ENCODE data around the gene MGAT4A. TPM values are rescaled to one million over a fixed set of nuclear protein-coding genes. Genes with fewer than 3 reads are reported as not detected.

Gene MGAT4A
- total and polyA plus RNA-seq, 2 of the 13 experiments (the other 11 are each of a cell fraction or from before 2014, with no cell fraction given), result 47.2 to 90.9 TPM

DNA sequence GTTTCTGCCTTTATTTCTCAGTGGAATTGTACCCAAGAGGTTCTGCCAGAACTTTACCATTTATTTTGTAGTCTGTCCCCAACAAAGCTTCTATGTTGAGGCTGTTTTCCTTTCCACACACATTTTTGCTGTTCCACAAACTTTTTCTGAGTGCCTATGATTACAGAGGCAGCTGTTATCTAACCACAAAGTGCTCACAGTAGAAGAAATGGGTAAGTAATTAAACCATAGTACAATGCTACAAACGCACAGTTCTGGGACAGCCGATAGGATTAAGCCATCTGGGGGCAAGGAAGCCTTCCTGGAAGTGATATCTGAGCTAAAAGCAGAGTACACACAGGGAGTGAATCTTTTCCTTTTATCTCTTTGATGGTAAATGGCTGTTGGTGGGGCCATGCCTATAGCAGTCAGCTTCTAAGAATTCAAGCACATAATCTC lies 3.9 kb upstream of the MGAT4A start (continued):
- TF ChIP-seq ZUFSP (CRISPR knock-in tag; IDR thresholded peaks at IDR 0.05; ENCODE audit: borderline replicate concordance) (no peak), KAT2B (IDR thresholded peaks at IDR 0.05; ENCODE audit: borderline replicate concordance, low read depth, low read length) (no peak), ATAD3A (CRISPR knock-in tag; IDR thresholded peaks at IDR 0.05) (no peak), TEAD2 (CRISPR knock-in tag; IDR thresholded peaks at IDR 0.05) (no peak), NAIF1 (CRISPR knock-in tag; IDR thresholded peaks at IDR 0.05; ENCODE audit: borderline replicate concordance) (no peak), RBM22 (optimal IDR thresholded peaks at IDR 0.05; ENCODE audit: low read length) (peak; percentile 58), ZGPAT (CRISPR knock-in tag; IDR thresholded peaks at IDR 0.05) (peak; percentile 94)
- TF ChIP-seq, protein P1, sequence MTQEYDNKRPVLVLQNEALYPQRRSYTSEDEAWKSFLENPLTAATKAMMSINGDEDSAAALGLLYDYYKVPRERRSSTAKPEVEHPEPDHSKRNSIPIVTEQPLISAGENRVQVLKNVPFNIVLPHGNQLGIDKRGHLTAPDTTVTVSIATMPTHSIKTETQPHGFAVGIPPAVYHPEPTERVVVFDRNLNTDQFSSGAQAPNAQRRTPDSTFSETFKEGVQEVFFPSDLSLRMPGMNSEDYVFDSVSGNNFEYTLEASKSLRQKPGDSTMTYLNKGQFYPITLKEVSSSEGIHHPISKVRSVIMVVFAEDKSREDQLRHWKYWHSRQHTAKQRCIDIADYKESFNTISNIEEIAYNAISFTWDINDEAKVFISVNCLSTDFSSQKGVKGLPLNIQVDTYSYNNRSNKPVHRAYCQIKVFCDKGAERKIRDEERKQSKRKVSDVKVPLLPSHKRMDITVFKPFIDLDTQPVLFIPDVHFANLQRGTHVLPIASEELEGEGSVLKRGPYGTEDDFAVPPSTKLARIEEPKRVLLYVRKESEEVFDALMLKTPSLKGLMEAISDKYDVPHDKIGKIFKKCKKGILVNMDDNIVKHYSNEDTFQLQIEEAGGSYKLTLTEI (CRISPR knock-in tag; conservative IDR thresholded peaks at IDR 0.05), result no peak
- TF ChIP-seq, protein P2, sequence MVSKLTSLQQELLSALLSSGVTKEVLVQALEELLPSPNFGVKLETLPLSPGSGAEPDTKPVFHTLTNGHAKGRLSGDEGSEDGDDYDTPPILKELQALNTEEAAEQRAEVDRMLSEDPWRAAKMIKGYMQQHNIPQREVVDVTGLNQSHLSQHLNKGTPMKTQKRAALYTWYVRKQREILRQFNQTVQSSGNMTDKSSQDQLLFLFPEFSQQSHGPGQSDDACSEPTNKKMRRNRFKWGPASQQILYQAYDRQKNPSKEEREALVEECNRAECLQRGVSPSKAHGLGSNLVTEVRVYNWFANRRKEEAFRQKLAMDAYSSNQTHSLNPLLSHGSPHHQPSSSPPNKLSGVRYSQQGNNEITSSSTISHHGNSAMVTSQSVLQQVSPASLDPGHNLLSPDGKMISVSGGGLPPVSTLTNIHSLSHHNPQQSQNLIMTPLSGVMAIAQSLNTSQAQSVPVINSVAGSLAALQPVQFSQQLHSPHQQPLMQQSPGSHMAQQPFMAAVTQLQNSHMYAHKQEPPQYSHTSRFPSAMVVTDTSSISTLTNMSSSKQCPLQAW (CRISPR knock-in tag; IDR thresholded peaks at IDR 0.05), result peak; percentile 68; the same call in 1 of the 2 replicates
- TF ChIP-seq, protein P3, sequence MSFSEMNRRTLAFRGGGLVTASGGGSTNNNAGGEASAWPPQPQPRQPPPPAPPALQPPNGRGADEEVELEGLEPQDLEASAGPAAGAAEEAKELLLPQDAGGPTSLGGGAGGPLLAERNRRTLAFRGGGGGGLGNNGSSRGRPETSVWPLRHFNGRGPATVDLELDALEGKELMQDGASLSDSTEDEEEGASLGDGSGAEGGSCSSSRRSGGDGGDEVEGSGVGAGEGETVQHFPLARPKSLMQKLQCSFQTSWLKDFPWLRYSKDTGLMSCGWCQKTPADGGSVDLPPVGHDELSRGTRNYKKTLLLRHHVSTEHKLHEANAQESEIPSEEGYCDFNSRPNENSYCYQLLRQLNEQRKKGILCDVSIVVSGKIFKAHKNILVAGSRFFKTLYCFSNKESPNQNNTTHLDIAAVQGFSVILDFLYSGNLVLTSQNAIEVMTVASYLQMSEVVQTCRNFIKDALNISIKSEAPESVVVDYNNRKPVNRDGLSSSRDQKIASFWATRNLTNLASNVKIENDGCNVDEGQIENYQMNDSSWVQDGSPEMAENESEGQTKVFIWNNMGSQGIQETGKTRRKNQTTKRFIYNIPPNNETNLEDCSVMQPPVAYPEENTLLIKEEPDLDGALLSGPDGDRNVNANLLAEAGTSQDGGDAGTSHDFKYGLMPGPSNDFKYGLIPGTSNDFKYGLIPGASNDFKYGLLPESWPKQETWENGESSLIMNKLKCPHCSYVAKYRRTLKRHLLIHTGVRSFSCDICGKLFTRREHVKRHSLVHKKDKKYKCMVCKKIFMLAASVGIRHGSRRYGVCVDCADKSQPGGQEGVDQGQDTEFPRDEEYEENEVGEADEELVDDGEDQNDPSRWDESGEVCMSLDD (CRISPR knock-in tag; IDR thresholded peaks at IDR 0.05; ENCODE audit: borderline replicate concordance), result peak; percentile 37; the same call in 1 of the 2 replicates
- TF ChIP-seq, protein P4, sequence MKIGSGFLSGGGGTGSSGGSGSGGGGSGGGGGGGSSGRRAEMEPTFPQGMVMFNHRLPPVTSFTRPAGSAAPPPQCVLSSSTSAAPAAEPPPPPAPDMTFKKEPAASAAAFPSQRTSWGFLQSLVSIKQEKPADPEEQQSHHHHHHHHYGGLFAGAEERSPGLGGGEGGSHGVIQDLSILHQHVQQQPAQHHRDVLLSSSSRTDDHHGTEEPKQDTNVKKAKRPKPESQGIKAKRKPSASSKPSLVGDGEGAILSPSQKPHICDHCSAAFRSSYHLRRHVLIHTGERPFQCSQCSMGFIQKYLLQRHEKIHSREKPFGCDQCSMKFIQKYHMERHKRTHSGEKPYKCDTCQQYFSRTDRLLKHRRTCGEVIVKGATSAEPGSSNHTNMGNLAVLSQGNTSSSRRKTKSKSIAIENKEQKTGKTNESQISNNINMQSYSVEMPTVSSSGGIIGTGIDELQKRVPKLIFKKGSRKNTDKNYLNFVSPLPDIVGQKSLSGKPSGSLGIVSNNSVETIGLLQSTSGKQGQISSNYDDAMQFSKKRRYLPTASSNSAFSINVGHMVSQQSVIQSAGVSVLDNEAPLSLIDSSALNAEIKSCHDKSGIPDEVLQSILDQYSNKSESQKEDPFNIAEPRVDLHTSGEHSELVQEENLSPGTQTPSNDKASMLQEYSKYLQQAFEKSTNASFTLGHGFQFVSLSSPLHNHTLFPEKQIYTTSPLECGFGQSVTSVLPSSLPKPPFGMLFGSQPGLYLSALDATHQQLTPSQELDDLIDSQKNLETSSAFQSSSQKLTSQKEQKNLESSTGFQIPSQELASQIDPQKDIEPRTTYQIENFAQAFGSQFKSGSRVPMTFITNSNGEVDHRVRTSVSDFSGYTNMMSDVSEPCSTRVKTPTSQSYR (CRISPR knock-in tag; IDR thresholded peaks at IDR 0.05; ENCODE audit: borderline replicate concordance), result peak; percentile 86; the same call in 1 of the 2 replicates
